Keratinocyte (primary cell): ENCODE data around the gene SLC39A10. TPM values are rescaled to one million over a fixed set of nuclear protein-coding genes. Genes with fewer than 3 reads are reported as not detected.

Source experiments
- DNase-seq: peaks from one replicate; pipeline ENCODE4 v3.0.0-alpha.2; 2011; ENCODE audit warnings: low read depth, missing footprints, low spot score
- FAIRE-seq: peaks from 2 replicates; lab custom pipeline; 2011; peaks lifted over from hg19 to GRCh38; lab: Jason Lieb, UNC
- H2AFZ ChIP-seq: 2 replicates; pipeline ENCODE4 v1.6.0; 2012; ENCODE audit warnings: low read length, control low read depth, inconsistent platforms; ENCODE audit not compliant: control insufficient read depth
- H3K27ac ChIP-seq: 2 replicates; pipeline ENCODE4 v1.5.1; 2011; ENCODE audit warnings: low read length; ENCODE audit not compliant: control insufficient read depth, insufficient read depth
- H3K27me3 ChIP-seq: 3 replicates; pipeline ENCODE4 v1.6.0; 2011; ENCODE audit warnings: low read length; ENCODE audit not compliant: control insufficient read depth, insufficient read depth; ENCODE audit errors: extremely low read depth
- H3K36me3 ChIP-seq, 2 experiments: 2 replicates in 1 of 2; 3 replicates in 1 of 2; pipeline ENCODE4 v1.5.1; 2011; ENCODE audit warnings: low read length in 2 of 2, mild to moderate bottlenecking in 1 of 2; ENCODE audit not compliant: control insufficient read depth in 2 of 2, insufficient read depth in 2 of 2; ENCODE audit errors: extremely low read depth in 1 of 2
- H3K4me1 ChIP-seq: 3 replicates; pipeline ENCODE4 v1.5.1; 2011; ENCODE audit warnings: low read length; ENCODE audit not compliant: control insufficient read depth, insufficient read depth; ENCODE audit errors: extremely low read depth
- H3K4me2 ChIP-seq: 3 replicates; pipeline ENCODE4 v1.6.0; 2011; ENCODE audit warnings: low read depth, low read length; ENCODE audit not compliant: control insufficient read depth, insufficient read depth; ENCODE audit errors: extremely low read depth
- H3K4me3 ChIP-seq, 3 experiments: fragments of 200-600 bp in 1 of 3; sonication (generic) in 1 of 3; 2 replicates in 2 of 3; 3 replicates in 1 of 3; pipeline ENCODE4 v1.5.1; 2011 to 2016; ENCODE audit warnings: low read length in 3 of 3, mild to moderate bottlenecking in 3 of 3, control low read depth in 2 of 3, inconsistent platforms in 1 of 3, low read depth in 1 of 3, mixed read lengths in 1 of 3, mixed run types in 1 of 3, moderate library complexity in 1 of 3; ENCODE audit not compliant: control insufficient read depth in 2 of 3, insufficient read depth in 2 of 3; ENCODE audit errors: extremely low read depth in 1 of 3
- H3K79me2 ChIP-seq: 2 replicates; pipeline ENCODE4 v1.6.0; 2012; ENCODE audit warnings: low read length; ENCODE audit not compliant: control insufficient read depth, insufficient read depth
- H3K9ac ChIP-seq: 3 replicates; pipeline ENCODE4 v1.6.0; 2011; ENCODE audit warnings: low read length; ENCODE audit not compliant: control insufficient read depth, insufficient read depth; ENCODE audit errors: extremely low read depth
- H3K9me1 ChIP-seq: 3 replicates; pipeline ENCODE4 v1.6.0; 2011; ENCODE audit warnings: low read length; ENCODE audit not compliant: control insufficient read depth, insufficient read depth; ENCODE audit errors: extremely low read depth
- H3K9me3 ChIP-seq: 2 replicates; pipeline ENCODE4 v1.5.1; 2012; ENCODE audit warnings: low read depth, low read length; ENCODE audit not compliant: control insufficient read depth
- H4K20me1 ChIP-seq: 3 replicates; pipeline ENCODE4 v1.6.0; 2011; ENCODE audit warnings: low read length; ENCODE audit not compliant: control insufficient read depth, insufficient read depth; ENCODE audit errors: extremely low read depth
- EZH2 ChIP-seq: IDR thresholded peaks from one replicate; pipeline ENCODE4 v1.6.1; 2012; ENCODE audit warnings: inconsistent platforms, mild to moderate bottlenecking, low read length, moderate library complexity
- dilution Hi-C: fragments of 300-500 bp; cut with MboI; formaldehyde crosslinking; loops from one replicate; pipeline ENCODE4 v1.7.0; 2020; ENCODE audit warnings: low sequenced_read_pairs; ENCODE audit not compliant: extremely low pct_ligation_motif_present
- polyA plus RNA-seq, 5 experiments: library from polyadenylated mRNA; depleted of rRNA in 3 of 5; stranded (reverse) in 3 of 5; stranded (forward) in 1 of 5; unstranded in 1 of 5; fragments of >200 nt; gene quantifications; 1 replicate in 1 of 5; 2 replicates in 3 of 5; 3 replicates in 1 of 5; pipeline versions ENCODE4 v1.2.1 to v1.2.3, GENCODE V29; 2011 to 2012; ENCODE audit warnings: missing spikeins in 2 of 5, low read depth in 1 of 5, low replicate concordance in 1 of 5
- TF ChIP-seq, protein P1 (sequence below), 3 experiments: IDR thresholded peaks in 1 of 3; conservative IDR thresholded peaks in 1 of 3; optimal IDR thresholded peaks in 1 of 3; 2 replicates in 2 of 3; 3 replicates in 1 of 3; pipeline versions ENCODE3 to v1.5.1; 2011; ENCODE audit warnings: low read length in 3 of 3, mild to moderate bottlenecking in 3 of 3, moderate library complexity in 2 of 3, control low read depth in 1 of 3, inconsistent platforms in 1 of 3; ENCODE audit not compliant: insufficient read depth in 2 of 3; ENCODE audit errors: extremely low read depth in 1 of 3

SLC39A10 gene
- polyA plus RNA-seq, 1 donor (not counting 4 experiments of a cell fraction or from before 2014, with no cell fraction given), result 19.4 TPM

DNA sequence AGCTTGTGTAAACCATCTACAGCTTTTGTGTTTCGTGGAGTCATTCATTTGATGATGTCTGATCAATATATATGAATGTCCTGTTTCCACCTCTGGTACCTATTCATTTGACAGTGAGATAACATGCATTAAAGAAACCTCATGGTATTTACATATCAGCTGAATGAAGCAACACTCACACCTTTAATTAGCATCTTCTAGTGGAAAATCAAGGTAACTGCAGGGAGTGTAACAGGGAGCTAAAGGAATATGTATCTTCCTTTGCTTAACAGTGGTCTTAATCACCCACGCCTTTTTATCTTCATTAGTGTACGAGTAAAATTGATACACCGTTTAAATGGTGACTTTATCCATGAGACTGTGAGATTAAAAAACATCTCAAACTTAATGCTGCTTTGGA is 15.6 kb downstream of the SLC39A10 start:
- dilution Hi-C loops, result no loop called here
- H3K9me3 ChIP-seq, result no peaks in the 10 kb centered on the region
- H3K9me1 ChIP-seq, result no peaks in the 10 kb centered on the region
- no peaks in the 10 kb centered on the region for H3K4me1 ChIP-seq
- H3K36me3 ChIP-seq, result no peaks in the 10 kb centered on the region
- H3K9ac ChIP-seq, result no peak overlapping the region
- FAIRE-seq (peak; percentile 23), DNase-seq (no peak)
- no peak overlapping the region for H2AFZ ChIP-seq
- TF ChIP-seq EZH2, result no peak
- TF ChIP-seq, protein P1, sequence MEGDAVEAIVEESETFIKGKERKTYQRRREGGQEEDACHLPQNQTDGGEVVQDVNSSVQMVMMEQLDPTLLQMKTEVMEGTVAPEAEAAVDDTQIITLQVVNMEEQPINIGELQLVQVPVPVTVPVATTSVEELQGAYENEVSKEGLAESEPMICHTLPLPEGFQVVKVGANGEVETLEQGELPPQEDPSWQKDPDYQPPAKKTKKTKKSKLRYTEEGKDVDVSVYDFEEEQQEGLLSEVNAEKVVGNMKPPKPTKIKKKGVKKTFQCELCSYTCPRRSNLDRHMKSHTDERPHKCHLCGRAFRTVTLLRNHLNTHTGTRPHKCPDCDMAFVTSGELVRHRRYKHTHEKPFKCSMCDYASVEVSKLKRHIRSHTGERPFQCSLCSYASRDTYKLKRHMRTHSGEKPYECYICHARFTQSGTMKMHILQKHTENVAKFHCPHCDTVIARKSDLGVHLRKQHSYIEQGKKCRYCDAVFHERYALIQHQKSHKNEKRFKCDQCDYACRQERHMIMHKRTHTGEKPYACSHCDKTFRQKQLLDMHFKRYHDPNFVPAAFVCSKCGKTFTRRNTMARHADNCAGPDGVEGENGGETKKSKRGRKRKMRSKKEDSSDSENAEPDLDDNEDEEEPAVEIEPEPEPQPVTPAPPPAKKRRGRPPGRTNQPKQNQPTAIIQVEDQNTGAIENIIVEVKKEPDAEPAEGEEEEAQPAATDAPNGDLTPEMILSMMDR (optimal IDR thresholded peaks at IDR 0.05 in 1 of 3, IDR thresholded peaks at IDR 0.05 in 1 of 3, conservative IDR thresholded peaks at IDR 0.05 in 1 of 3; ENCODE audit: extremely low read depth in 1 of 3, insufficient read depth in 2 of 3, low read length in 3 of 3), result peak in 2 of 3 experiments; percentile 31 to 45
- H3K4me2 ChIP-seq, result no peak overlapping the region
- H4K20me1 ChIP-seq, result no peaks in the 10 kb centered on the region
- H3K79me2 ChIP-seq, result no peaks in the 10 kb centered on the region
- no peak overlapping the region for H3K27ac ChIP-seq
- no peaks in the 10 kb centered on the region for H3K27me3 ChIP-seq
- no peak overlapping the region for H3K4me3 ChIP-seq

DNA sequence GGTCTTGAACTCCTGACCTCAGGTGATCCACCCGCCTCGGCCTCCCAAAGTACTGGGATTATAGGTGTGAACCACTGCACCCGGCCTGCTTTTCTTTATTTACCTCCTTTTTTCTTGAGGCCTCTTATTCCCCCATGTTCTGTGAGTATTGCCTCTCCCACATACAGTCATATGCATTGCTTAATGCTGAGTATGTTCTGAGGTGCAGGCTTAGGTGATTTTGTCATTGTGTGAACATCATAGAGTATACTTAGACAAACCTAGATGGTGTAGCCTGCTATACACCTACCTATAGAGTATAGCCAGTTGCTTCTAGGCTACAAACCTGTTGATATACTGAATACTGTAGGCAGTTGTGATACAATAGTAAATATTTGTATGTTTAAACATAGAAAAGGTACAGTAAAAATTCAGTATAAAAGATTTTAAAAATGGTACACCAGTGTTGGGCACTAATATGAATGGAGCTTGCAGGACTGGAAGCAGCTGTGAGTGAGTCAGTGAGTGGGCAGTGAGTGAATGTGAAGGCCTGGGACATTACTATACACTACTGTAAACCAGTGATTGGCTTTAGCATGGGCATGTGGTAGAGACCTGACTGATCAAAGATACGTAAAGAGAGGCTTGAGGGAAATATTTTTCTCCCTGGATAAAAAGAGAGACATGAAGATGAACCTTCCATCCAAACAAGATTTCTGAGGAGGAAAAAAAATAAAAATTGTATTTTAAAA is 17.6 kb downstream of the SLC39A10 start:
- FAIRE-seq, result no peak
- Histone ChIP-seq H3K27me3 (no peaks in the 10 kb centered on the region), H3K9me1 (no peaks in the 10 kb centered on the region), H3K79me2 (no peaks in the 10 kb centered on the region), H3K9me3 (no peaks in the 10 kb centered on the region), H3K27ac (no peak overlapping the region), H3K4me3 (no peak overlapping the region), H3K4me1 (no peaks in the 10 kb centered on the region), H3K4me2 (no peak overlapping the region), H4K20me1 (no peaks in the 10 kb centered on the region), H2AFZ (no peak overlapping the region), H3K9ac (no peak overlapping the region), H3K36me3 (no peaks in the 10 kb centered on the region)
- no peak for TF ChIP-seq EZH2
- TF ChIP-seq, protein P1 (optimal IDR thresholded peaks at IDR 0.05 in 1 of 3, IDR thresholded peaks at IDR 0.05 in 1 of 3, conservative IDR thresholded peaks at IDR 0.05 in 1 of 3; ENCODE audit: extremely low read depth in 1 of 3, insufficient read depth in 2 of 3, low read length in 3 of 3), result no peak
- DNase-seq, result no peak
- dilution Hi-C loops, result no loop called here
